NCI-H2171 (cell line): ENCODE data around the gene PDAP1.
"Not testable (repeated sequence)": the region's sequence is repeated elsewhere in the genome, so short reads cannot be mapped to it uniquely, and the experiment has no call there.

Experiments
- DNase-seq: peaks from one replicate; lab custom pipeline; 2025; lab: John Stamatoyannopoulos, UW

PDAP1 gene

DNA sequence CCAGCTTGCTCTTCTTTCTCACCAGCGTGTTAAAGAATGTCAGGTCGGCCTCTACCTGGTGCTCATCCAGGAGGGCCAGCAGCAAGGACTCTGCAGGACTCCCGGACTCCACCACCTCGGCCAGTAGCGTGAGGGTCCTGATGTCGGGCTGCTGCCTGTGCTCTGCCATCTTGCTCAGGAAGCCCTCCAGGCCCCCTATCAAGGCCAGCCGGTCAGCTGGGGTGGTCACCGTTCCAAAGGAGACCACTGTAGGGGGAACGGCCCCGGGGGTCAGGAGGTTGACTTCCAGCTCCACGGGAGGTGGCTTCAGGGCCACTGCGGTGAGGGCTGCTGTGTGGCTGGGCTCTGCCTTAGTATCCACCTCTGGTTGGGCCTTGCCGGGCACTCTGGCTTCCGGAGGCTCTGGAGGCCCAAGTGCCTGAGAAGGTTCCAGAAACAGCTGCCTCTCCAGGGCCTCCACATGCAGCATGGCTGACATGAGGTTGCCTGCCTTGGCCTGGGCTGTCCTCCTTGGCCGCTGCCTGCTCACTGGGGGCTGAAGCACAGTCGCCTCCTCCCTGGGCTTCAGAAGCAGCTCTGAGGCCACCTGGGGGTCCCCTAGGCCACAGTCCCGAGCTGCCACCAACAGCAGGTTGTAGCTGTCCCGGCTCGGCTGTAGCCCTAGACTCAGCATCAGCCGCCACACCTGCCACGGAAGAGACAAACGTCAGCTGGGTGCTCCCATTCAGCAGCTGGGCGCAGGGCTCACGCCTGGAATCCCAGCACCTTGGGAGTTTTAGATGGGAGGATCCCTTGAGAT lies 16.7 kb upstream of the PDAP1 start:
- DNase-seq: no peak

DNA sequence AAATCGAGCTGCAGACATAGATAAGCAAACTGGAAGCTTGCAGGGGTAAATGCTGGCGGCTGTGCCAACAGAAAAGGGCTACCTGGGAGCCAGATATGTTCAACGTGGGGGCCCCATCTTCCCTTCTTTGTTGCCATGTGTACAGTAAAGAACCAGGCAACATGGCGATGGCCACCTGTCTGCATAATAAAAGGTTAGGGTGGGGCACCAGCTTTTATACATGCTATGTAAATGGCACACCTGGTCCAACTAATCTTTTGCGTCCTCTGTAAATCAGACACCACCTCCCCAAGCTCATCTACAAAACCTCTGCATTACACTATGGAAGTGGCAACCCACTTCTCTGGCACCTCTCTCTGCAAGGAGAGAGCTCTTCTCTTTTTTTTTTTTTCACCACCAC lies 14.2 kb upstream of the PDAP1 start:
- DNase-seq: peak; percentile 15

DNA sequence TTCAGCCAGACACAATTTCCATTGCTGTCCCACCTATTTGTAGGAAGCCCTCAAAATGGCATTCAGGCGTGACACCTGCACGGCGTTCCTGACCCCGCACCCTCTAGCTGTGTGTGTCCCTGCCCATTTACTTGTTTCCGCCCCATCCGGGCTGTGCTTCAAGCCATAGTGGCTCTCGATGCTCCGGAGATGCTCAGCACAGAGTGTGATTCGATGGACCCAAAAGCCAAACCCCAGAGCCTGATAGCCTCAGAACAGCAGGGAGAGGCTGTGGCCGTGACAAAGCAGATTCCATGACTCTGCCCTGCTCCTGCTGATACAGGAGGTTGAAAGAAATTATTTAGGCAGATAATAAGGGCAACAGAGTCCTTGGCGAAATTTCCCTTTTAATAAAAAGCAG lies 13.8 kb upstream of the PDAP1 start:
- no peak for DNase-seq

DNA sequence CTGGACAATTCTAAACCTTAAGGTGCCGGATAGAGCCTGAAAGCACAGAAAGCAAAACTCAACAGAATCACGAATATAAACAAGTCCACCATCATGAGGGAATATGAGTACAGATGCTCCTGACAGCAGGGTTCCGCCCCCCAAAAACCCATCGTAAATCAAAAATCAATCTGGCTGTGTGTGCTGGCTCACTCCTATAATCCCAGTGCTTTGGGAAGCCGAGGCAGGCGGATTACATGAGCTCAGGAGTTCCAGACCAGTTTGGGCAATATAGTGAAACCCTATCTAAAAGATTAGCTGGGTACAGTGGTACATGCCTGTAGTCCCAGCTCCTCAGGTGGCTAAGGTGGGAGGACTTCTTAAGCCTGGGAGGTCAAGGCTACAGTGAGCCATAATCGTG lies 12.6 kb upstream of the PDAP1 start:
- DNase-seq: no peak

DNA sequence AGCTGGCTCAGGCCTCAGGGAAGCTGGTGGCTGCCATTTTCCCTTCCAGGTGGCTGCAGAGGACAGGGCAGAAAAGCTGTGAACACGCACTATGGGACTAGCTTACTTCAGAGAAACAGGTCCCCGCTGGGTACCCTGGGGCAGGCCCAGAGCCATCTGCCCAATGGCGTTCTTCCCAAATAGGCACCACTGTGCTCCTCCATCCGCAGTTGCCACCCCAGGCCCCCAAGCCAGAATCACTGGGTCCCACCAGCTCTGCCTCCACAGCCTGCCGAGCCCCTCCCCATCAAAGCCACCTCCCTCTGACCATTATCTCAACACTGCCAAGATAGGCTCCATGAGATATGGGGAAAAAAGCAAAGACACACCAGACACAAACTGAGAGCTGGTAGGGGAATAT lies 11.8 kb upstream of the PDAP1 start:
- no peak for DNase-seq

DNA sequence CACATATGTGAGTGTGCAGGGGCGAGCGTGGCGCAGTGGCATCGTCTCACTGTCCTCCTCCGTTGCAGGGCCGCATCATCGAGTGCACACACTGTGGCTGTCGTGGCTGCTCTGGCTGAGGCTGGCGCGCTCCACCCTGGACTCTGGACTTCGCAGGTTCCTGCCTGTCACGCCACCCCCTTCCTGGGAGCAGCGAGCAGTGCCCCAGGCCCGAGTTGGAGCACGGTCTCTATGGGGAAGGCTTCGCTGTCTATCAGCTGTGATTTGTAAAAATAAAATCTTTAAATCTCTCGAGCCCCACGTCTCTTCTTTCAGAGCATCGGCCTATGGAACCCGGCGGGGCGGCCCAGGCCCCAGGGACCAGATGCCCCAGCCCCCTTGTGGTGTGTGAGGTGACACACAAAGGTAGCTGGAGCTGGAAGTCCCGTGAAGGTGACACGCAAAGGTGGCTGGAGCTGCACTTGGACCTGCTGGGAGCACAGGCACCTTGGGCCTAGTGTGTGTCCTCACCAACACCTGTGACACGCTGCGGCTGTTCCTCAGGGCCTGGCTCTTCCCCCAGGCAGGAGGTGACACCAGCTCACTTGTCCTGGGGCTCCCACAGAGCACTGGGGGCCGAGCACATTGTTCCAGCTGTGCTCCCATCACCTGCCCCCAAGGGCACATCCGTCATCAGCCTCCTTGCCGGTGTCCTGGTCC lies 11.1 kb upstream of the PDAP1 start:
- no peak for DNase-seq

DNA sequence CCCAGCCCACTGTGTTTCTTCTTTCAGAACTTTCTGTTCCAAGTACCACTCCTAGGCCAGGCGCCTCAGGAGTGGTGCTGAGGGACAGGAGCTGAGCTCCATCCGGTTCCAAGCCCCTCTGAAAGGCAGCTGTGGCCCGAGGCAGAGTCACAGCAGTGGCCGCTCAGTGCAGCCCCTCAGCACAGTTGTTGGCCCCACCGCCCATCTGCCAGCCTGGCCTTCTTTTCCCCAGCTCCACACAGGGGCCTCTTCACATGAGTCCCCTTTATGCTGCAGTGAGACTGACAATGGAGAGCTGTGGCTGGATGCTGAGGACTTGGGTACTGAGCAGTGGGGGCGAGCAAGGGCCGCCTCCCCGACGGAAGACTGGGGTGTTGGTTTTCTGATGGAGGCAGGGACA lies 9.9 kb upstream of the PDAP1 start:
- no peak for DNase-seq

DNA sequence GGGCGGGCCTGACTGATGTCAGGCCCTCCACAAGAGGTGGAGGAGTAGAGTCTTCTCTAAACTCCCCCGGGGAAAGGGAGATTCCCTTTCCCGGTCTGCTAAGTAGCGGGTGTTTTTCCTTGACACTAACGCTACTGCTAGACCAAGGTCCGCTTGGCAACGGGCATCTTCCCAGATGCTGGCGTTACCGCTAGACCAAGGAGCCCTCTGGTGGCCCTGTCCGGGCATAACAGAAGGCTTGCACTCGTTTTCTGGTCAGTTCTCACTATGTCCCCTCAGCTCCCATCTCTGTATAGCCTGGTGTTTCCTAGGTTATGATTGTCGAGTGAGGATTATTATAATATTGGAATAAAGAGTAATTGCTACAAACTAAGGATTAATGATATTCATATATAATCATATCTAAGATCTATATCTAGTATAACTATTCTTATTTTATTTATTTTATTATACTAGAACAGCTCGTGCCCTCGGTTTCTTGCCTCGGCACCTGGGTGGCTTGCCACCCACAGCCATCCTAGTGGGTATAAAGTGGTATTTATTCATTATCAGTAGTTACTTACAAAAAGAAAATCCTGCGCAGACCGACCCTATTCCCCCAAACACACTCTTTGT lies 7.2 kb upstream of the PDAP1 start:
- DNase-seq: not testable (repeated sequence)

DNA sequence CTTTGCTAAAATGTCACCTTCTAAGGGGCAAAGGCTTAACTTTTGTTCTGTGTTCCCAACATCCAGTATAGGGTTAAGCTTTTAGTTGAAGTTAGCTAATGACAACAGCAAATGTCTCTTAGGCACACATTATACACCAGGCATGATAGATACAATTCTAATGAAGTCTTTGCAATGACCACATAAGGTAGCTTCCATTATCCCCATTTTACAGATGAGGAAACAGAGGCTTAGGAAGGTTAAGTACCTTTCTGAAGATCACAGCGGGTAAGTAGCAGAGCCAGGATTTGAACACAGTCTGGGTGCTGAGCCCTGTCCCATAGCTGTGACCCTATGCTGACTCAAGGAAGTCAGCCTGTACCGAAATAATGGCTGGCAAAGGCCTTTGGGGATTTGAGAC lies 2.2 kb upstream of the PDAP1 start:
- no peak for DNase-seq

DNA sequence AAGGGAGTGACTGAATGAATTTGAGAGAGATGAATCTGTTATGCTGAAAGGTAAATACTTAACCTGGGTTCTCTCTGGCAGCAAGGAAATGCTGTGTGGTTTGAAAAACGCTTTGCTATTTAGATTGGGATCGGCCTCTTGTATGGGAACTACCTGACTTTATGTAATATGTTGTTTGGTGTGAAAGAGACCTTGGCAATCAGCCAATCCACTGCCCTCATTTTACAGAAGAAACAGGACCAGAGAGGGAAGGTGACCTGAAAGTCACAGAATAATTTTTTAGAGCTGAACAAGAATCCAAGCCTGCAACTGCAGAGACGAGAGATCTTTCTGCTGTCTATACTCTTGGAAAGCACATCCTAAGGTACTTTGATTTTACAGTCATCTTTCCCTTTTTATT lies 1.4 kb upstream of the PDAP1 start:
- no peak for DNase-seq

DNA sequence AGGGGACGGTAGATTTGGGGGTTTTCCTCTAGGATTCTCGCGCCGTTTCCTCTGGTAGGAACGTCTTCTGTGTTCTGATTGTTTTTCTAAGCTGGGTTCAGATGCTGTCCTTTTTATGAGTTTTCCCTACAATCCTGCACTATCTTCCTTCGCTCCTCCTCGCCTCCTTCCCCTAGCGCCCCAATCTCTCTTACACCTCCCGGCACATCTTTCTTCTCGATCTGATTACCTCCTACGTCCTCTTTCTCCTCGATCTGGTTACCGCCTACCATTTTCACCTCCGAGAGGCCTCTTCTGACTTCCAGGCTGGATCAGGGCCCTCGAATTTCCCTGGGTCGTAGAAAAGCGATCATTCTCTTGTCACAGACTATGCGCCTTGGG lies 785 bp upstream of the PDAP1 start:
- no peak for DNase-seq

DNA sequence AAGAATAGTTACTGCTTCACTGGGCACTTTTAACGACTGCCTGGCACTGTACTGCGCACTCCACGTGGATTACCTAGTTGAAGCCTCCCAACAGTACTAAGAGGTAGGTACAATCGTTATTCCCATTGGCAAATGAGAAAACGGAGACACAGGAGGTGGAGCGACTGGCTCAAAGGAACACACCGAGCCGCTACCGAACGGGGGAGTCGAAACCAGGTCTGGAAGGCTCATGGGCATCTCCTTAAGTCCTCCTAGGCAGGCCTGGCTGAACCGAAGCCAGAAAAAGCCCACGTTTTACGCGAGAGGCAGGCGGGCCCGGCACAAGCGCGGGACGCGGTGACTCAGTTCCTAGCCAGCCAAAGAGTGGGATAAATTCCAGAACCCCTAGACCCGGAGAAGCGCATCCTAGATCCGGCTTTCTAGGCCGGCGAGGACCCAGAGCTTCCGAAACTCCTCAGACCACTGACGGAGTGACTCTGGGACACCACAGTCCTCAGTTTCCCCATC lies 472 bp downstream of the PDAP1 start:
- no peak for DNase-seq

DNA sequence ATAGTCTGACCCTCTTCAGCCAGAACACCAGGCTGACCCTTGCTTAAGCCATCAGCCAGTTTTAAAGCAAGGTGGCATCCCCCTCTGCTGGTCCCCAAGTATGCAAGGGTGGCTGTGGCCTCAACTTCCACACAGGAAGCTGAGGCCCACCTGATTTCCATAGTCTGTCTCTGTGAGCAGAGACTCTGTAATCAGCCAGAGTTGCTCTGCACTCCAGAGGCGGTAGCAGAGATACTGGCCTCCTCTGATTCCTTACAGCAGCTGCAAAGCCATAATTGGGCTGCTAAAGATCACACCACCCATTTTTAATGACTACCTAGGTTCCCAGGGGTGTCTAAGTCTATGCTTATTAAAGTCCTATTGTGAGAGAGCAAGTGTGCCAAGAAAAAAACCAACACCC lies 1.8 kb downstream of the PDAP1 start:
- no peak for DNase-seq

DNA sequence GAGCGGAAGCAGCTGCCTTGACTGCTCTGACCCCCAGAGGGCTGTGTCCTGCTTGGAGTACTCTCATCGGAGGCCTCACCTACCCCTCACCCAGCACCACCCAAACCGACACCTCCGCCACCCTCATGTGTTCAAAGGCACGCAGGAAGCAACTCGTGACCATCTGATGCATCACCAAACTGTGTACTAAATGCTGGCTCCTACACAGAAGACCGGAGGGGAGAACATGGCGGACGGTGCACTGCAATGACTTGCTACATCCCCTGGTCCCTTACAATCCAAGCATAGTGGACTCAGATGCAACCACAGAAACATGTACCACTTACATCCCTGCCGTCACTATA lies 3.4 kb downstream of the PDAP1 start:
- DNase-seq: no peak

DNA sequence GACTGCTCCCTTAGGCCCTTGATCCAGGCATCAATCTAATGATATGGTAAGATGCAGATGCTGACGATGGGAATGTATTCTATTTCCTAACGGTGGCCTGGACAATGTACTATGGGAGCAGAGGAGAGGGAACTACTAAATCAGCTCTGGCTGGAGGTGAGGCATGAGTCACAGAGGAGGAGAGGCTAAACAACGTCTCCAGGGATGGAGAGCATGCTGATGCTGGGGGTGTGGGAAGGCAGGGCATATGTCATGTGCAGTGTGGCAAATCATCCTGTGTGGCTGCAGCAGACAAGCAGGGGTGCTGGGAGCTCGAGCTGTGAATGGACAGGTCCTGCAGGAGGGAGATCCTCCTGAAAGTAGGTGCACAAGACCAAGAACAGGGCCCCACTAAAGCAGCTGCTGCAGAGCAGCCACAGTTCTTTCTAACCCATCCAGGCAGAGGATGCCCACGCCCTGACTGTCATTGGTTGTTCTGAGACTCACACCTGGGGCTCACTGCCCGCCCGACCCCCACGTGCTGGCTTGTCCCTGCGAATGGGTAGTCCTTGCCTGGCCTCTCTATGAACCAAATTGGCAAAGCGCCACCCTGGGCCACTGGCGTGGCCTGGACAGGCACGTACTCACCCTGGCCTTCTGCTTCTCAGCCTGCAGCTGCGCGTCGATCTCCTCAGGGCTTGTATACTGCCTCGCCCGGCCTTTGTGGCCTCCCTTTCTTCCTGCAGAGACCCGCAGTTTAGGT lies 4.0 kb downstream of the PDAP1 start:
- DNase-seq: no peak

DNA sequence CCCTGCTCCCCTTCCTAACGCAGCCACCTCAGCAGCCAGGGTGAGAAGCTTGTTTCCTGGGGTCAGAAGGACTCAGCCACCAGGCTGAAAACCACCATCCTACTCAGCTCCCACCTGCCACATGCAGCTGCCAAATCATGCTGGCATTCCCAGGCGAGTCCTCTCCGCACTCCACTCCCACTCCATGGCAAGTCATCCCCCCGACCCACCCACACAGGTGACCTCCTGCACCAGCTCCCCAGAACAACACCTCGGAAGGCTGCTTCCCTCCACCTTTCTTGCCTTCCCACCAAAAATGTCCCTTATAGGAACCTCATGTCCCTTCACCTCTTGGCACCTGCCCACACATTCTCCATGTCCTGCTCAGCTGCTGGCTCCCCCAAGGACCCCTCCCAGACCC lies 4.6 kb downstream of the PDAP1 start:
- no peak for DNase-seq

DNA sequence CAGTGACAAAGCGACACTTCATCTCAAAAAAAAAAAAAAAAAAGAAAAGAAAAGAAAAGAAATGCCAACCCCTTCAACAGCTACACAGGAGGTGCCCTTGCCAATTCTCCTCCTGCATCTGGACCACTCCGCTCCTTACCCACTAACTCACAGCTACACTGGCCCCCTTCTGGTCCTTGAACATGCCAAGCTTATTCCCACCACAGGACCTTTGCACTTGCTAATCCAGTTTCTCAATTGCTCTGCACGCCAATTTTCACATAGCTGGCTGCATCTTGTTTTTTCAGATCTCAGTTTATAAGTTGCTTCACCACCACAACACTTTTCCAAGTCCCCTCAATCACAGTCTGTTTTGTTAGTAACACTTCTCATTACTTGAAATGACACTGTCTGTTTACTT lies 5.5 kb downstream of the PDAP1 start:
- no peak for DNase-seq

DNA sequence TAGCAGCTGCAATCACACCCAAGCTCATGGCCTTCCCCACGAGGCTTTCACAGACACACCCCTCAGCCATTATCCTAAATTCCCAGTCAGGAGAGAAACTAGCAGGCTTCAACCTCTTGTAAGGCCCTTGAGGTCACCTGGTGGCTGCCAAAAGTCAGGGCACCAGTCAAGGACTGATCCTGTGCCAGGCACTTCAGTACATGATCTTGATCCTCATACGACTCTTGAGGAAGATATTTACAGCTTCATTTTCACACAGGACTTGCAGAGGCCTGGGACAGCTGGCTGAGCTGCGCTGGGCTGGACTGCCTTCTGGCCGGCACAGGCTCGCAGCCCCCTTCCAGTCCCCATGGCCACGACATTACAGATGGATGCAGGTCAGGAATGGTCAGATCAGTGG lies 8.8 kb downstream of the PDAP1 start:
- DNase-seq: no peak

DNA sequence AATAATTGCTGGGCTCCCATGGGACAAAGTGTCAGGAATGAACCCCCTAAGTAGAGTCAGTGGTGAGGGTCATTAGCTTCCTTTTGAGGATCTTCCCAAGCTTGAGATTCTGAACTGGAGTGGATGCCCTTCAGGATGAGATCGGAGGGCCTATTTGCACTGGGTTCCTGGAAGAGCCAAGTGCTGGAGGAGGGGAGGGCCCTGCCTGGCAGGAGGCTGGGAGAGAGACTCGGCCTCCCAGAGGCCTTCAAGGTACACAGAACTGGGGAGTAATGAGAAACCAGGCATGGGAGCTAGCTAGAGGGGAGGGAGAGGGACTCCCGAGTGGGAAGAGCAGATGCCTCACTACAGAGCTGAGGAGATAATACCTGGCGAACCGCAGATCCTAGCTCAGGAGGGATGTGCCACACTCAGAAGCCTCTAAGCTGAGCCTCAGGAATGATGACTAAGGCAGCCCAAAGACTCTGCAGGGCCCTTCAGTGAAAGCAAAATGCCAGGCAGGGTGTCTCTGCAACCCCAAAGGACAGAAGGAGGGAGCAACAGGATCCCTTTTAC lies 9.4 kb downstream of the PDAP1 start:
- DNase-seq: no peak

DNA sequence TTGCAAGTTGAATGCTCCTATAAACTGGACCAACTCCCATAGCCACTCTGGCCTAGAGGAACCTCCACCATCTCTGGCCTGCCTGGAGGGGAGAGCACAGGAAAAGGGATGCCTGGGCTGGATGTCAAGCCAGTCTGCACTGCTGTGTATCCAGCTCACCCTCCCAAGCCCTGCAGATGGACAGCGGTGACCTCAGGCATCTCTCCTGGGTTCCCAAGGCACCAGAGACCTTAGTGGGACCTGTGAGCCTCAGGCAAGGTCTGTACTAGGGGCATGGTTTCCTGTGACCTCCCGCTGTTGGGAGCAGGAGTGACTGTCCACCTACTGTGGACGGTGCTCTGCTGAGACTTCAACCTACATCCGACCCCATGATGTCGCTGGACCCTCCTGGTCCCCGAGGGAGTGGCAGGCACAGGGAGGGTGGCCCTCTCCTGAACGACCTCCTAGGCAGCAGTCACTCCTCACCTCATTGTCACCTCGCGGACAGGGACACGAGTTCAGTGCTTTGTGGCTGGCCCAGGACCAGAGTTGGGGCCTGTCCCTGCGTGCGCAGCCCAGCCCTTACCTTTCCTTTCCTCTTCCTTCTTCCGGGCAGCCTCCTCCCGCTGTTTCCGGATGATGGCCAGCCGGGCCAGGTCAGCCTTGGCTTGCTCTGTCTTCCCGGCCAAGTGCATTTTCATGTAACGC lies 11.0 kb downstream of the PDAP1 start:
- DNase-seq: no peak

DNA sequence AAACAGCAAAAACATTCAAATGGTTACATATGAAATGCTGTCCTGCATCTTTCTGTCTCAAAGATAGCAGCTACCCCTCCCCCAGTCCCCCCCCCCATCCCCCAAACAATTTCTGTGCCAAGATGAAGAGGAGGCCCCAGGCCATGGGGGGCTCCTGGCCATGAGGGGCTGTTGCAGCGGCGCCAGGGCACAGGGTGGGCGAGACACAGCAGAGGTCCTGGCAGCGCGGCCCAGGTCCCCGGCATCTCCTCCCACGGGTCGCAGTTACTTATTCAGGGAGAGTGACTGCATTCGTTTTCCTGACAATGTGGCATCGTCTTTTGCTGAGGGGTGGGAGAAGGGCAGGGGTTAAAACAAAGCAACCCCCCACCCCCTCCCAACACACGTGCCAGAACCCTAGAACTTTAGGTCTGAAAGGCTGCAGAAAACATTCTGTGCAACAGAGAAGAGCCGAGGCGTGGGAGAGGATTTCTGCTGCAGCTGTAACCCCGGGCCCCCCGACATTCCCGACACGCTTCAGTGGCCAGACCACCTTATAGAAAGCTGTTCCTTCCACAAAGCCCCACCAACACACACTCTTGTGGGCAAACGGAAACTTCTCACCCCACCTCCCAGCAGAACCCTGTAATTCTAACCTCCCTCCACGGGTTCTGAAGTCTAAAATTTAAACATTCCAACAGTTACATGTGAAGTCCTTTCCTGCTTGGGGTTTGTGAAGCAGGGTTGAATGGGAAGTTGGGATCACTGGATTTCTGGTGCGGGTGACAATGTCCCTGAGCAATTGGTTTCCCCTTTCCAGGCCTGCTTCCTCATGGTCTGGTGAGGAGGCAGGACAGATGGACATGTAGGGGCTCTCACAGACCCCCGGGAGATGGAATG lies 11.7 kb downstream of the PDAP1 start:
- DNase-seq: no peak
